Stimulated activated CD8-positive, alpha-beta memory T cell treated with anti-CD3 and anti-CD28 coated beads, Interleukin-4, amount 100 ng/mL, for 48 hours (primary cell): Measurements from ENCODE around the gene WDR26.
"Not testable (repeated sequence)": the region's sequence is repeated elsewhere in the genome, so short reads cannot be mapped to it uniquely, and the experiment has no call there.

Source experiments
- DNase-seq: peaks from one replicate; pipeline ENCODE4 v3.0.0-alpha.2; 2020

WDR26 gene

GRCh38 chr1:224392411-224393249 is 42.0 kb downstream of the WDR26 start:
- DNase-seq: no peak

GRCh38 chr1:224390517-224390916 is 44.1 kb downstream of the WDR26 start:
- DNase-seq: no peak

- DNase-seq: no peak
Measured at GRCh38 chr1:224387943-224388342, 46.7 kb downstream of the WDR26 start.

- no peak for DNase-seq
Measured at GRCh38 chr1:224387302-224387912, 47.2 kb downstream of the WDR26 start.

GRCh38 chr1:224383218-224383617 is 51.4 kb downstream of the WDR26 start:
- DNase-seq: no peak

- DNase-seq: peak; percentile 46
Measured at GRCh38 chr1:224381880-224382548, 52.6 kb downstream of the WDR26 start.

- peak; percentile 69 for DNase-seq
Measured at GRCh38 chr1:224380003-224380402, 54.6 kb downstream of the WDR26 start.

GRCh38 chr1:224378855-224379631 is 55.6 kb downstream of the WDR26 start:
- DNase-seq: no peak

GRCh38 chr1:224377676-224378006 is 57.0 kb downstream of the WDR26 start:
- peak; percentile 56 for DNase-seq

- DNase-seq: no peak
Measured at GRCh38 chr1:224375059-224375458, 59.5 kb downstream of the WDR26 start.

- DNase-seq: no peak
Measured at GRCh38 chr1:224373008-224373590, 61.5 kb downstream of the WDR26 start.

GRCh38 chr1:224368409-224368808 is 66.2 kb downstream of the WDR26 start:
- no peak for DNase-seq

GRCh38 chr1:224359207-224359606 is 75.4 kb downstream of the WDR26 start:
- DNase-seq: no peak

GRCh38 chr1:224358237-224358636 is 76.4 kb downstream of the WDR26 start:
- no peak for DNase-seq

GRCh38 chr1:224357626-224358124 is 76.9 kb downstream of the WDR26 start:
- DNase-seq: no peak

GRCh38 chr1:224356685-224357625 is 77.6 kb downstream of the WDR26 start, which contains the start of gene CNIH4:
Gene CNIH4 (plus strand): TSS chr1:224356879. CDS start chr1:224356925, 46 bp downstream.
- DNase-seq: peak; percentile 91

- no peak for DNase-seq
Measured at GRCh38 chr1:224353975-224354925, 80.3 kb downstream of the WDR26 start.

GRCh38 chr1:224352436-224353085 is 82.0 kb downstream of the WDR26 start:
- not testable (repeated sequence) for DNase-seq

- DNase-seq: not testable (repeated sequence)
Measured at GRCh38 chr1:224349716-224350115, 84.9 kb downstream of the WDR26 start.
